NCI-H128 (cell line): ENCODE measurements around the gene GMDS.

ENCODE experiments used
- DNase-seq: peaks from one replicate; lab custom pipeline; 2025; ENCODE audit not compliant: unreplicated experiment; lab: John Stamatoyannopoulos, UW

The GMDS gene

GRCh38 chr6:2181567-2181966 is 63.8 kb downstream of the GMDS start:
- DNase-seq: no peak

GRCh38 chr6:2179950-2180349 is 65.5 kb downstream of the GMDS start:
- no peak for DNase-seq

GRCh38 chr6:2179241-2179640 is 66.2 kb downstream of the GMDS start:
- DNase-seq: no peak

- no peak for DNase-seq
Observed at GRCh38 chr6:2178125-2178524, 67.3 kb downstream of the GMDS start.

GRCh38 chr6:2175825-2176224 is 69.6 kb downstream of the GMDS start:
- DNase-seq: no peak

GRCh38 chr6:2173203-2173961 is 72.0 kb downstream of the GMDS start:
- DNase-seq: no peak

- no peak for DNase-seq
Observed at GRCh38 chr6:2171728-2172127, 73.7 kb downstream of the GMDS start.

GRCh38 chr6:2168480-2168879 is 76.9 kb downstream of the GMDS start:
- no peak for DNase-seq

- DNase-seq: no peak
Observed at GRCh38 chr6:2166717-2167116, 78.7 kb downstream of the GMDS start.

- DNase-seq: no peak
Observed at GRCh38 chr6:2165286-2165685, 80.1 kb downstream of the GMDS start.

- DNase-seq: no peak
Observed at GRCh38 chr6:2164481-2164880, 80.9 kb downstream of the GMDS start.

GRCh38 chr6:2162079-2162445 is 83.3 kb downstream of the GMDS start:
- DNase-seq: no peak

- DNase-seq: no peak
Observed at GRCh38 chr6:2158596-2159271, 86.7 kb downstream of the GMDS start.

GRCh38 chr6:2157441-2158127 is 87.8 kb downstream of the GMDS start:
- DNase-seq: no peak

GRCh38 chr6:2155206-2155605 is 90.2 kb downstream of the GMDS start:
- DNase-seq: no peak

GRCh38 chr6:2149361-2150006 is 95.9 kb downstream of the GMDS start:
- no peak for DNase-seq

GRCh38 chr6:2148748-2149147 is 96.7 kb downstream of the GMDS start:
- no peak for DNase-seq

GRCh38 chr6:2147766-2148448 is 97.5 kb downstream of the GMDS start:
- no peak for DNase-seq

GRCh38 chr6:2147261-2147660 is 98.1 kb downstream of the GMDS start:
- no peak for DNase-seq

- DNase-seq: no peak
Observed at GRCh38 chr6:2144210-2144609, 101.2 kb downstream of the GMDS start.

GRCh38 chr6:2141644-2142290 is 103.6 kb downstream of the GMDS start:
- DNase-seq: no peak
